Brain microvascular endothelial cell (primary cell): ENCODE data around the gene TRPC1.
"Not testable (repeated sequence)": the region's sequence is repeated elsewhere in the genome, so short reads cannot be mapped to it uniquely, and the experiment has no call there.

Experiments
- DNase-seq: peaks from one replicate; pipeline ENCODE4 v3.0.0-alpha.2; 2020
- H3K27ac ChIP-seq: fragments of 250-450 bp; sonication (Bioruptor Pico); 2 replicates; pipeline ENCODE4 v1.5.1; 2020; ENCODE audit warnings: mild to moderate bottlenecking, moderate library complexity
- H3K27me3 ChIP-seq: fragments of 250-450 bp; sonication (Bioruptor Pico); replicated peaks from 2 replicates; pipeline ENCODE4 v1.5.1; 2020; ENCODE audit warnings: mild to moderate bottlenecking
- H3K36me3 ChIP-seq: fragments of 250-450 bp; sonication (Bioruptor Pico); replicated peaks from 2 replicates; pipeline ENCODE4 v1.5.1; 2020; ENCODE audit warnings: mild to moderate bottlenecking
- H3K4me3 ChIP-seq: 2 replicates; pipeline ENCODE4 v1.5.1; 2011; ENCODE audit warnings: low read depth, mild to moderate bottlenecking, control low read depth, low read length, moderate library complexity
- CTCF ChIP-seq: IDR thresholded peaks from 2 replicates; pipeline ENCODE4 v1.5.1; 2011; ENCODE audit warnings: low read depth, mild to moderate bottlenecking, moderate library complexity, low read length, control low read depth, inconsistent platforms; ENCODE audit errors: missing control alignments
- in situ Hi-C: cut with HindIII; loops from 2 replicates; pipeline ENCODE4 v1.10.0; 2017; ENCODE audit warnings: low sequenced_read_pairs, low pct_ligation_motif_present

The TRPC1 gene

GRCh38 chr3:142734834-142735233 is 11.0 kb downstream of the TRPC1 start:
- H3K27me3 ChIP-seq = no peaks in the 10 kb centered on the region
- H3K27ac ChIP-seq = no peak overlapping the region
- in situ Hi-C loops = no loop called here
- DNase-seq = no peak
- H3K36me3 ChIP-seq = no peaks in the 10 kb centered on the region
- TF ChIP-seq CTCF = no peak
- no peak overlapping the region for H3K4me3 ChIP-seq

GRCh38 chr3:142735462-142735861 is 11.6 kb downstream of the TRPC1 start:
- no peak for DNase-seq

DNA sequence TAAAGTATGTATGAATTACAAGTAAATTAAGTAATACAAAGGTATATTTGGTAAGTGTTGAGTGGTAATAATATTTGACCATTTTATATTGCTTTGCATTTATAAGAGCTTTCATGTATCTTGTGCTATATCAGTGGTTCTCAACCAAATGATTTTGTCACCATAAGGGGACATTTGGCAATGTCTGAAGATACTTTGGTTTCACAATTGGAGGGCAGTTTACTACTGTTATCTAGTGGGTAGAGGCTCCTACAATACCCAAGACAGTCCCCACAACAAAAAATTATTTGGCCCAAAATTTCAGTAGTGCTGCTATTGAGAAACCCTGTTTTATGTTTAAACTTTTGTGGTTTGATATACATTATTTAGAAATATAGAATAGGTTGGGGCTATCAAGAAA is 14.6 kb downstream of the TRPC1 start:
- no peak overlapping the region for H3K27ac ChIP-seq
- H3K36me3 ChIP-seq = no peaks in the 10 kb centered on the region
- H3K4me3 ChIP-seq = no peak overlapping the region
- in situ Hi-C loops = no loop called here
- DNase-seq = no peak
- H3K27me3 ChIP-seq = no peaks in the 10 kb centered on the region
- TF ChIP-seq CTCF = no peak

More at GRCh38 chr3:142735462-142735861, 11.6 kb downstream of the TRPC1 start:
- Histone ChIP-seq H3K27ac (no peak overlapping the region), H3K27me3 (no peaks in the 10 kb centered on the region), H3K36me3 (no peaks in the 10 kb centered on the region), H3K4me3 (no peak overlapping the region)
- in situ Hi-C loops = no loop called here
- TF ChIP-seq CTCF = no peak

GRCh38 chr3:142746646-142747045 is 22.8 kb downstream of the TRPC1 start:
- Histone ChIP-seq H3K27me3 (no peaks in the 10 kb centered on the region), H3K4me3 (no peak overlapping the region), H3K27ac (no peak overlapping the region), H3K36me3 (peaks cover 8% of the 10 kb centered on the region)
- in situ Hi-C loops = no loop called here
- DNase-seq = no peak
- TF ChIP-seq CTCF = no peak

DNA sequence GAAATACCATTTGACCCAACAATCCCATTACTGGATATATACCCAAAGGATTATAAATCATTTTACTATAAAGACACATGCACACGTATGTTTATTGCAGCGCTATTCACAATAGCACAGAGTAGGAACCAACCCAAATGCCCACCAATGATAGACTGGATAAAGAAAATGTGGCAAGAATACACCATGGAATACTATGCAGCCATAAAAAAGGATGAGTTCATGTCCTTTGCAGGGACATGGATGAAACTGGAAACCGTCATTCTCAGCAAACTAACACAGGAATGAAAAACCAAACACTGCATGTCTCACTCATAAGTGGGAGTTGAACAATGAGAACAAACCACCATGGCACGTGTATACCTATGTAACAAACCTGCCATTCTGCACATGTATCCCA is 26.7 kb downstream of the TRPC1 start:
- in situ Hi-C loops, H3K36me3 ChIP-seq, H3K4me3 ChIP-seq, H3K27me3 ChIP-seq, H3K27ac ChIP-seq, DNase-seq: not testable (repeated sequence)

DNA sequence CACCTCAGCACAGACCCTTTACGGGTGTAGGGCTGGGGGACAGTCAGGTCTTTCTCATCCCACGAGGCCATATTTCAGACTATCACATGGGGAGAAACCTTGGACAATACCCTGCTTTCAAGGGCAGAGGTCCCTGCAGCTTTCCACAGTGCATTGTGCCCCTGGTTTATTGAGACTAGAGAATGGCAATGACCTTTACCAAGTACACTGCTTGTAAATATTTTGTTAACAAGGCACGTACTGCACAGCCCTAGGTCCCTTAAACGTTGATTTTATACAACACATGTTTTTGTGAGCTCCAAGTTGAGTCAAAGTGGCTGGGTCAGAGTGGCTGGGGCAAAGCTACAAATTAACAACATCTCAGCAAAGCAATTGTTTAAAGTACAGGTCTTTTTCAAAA is 28.8 kb downstream of the TRPC1 start:
- in situ Hi-C loops, H3K4me3 ChIP-seq, H3K36me3 ChIP-seq, H3K27ac ChIP-seq, H3K27me3 ChIP-seq, DNase-seq: not testable (repeated sequence)

DNA sequence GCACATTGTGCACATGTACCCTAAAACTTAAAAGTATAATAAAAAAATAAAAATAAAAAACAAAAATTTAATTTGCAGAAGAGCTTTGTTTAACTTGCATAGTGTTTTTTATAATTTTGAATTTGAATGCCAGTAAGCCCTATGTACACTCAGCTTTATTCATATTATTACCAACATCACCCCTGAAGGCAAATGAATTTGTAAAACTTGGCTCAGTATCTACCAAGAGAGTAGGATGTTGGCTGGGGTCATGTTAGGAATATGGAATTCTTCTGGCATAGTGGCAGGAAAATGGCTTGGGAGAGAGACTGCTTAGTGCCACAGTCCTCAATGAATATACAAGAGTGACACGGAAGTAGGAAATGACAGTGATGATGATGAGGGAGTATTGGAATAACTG is 30.7 kb downstream of the TRPC1 start:
- no peak for TF ChIP-seq CTCF
- in situ Hi-C loops = no loop called here
- Histone ChIP-seq H3K27ac (no peak overlapping the region), H3K4me3 (no peak overlapping the region), H3K36me3 (peaks cover 4% of the 10 kb centered on the region), H3K27me3 (no peaks in the 10 kb centered on the region)
- DNase-seq = no peak
